ENCODE data around the gene EBF3.

EBF3 gene

GRCh38 chr10:129968020-129968852 lies 4.2 kb upstream of the EBF3 start:
- Histone ChIP-seq H3K4me3 (ENCODE audit: low read depth in 1 of 2, low read length in 2 of 2) (no peak overlapping the region), H3K9ac (ENCODE audit: low read depth, low read length) (no peak overlapping the region), H3K4me1 (ENCODE audit: insufficient read depth, low read length) (no peaks in the 10 kb centered on the region), H3K36me3 (ENCODE audit: insufficient read depth, low read length) (no peaks in the 10 kb centered on the region), H2AFZ (ENCODE audit: low read depth, low read length) (no peak overlapping the region), H4K20me1 (ENCODE audit: insufficient read depth, low read length) (no peaks in the 10 kb centered on the region), H3K4me2 (ENCODE audit: insufficient read depth, low read length) (no peak overlapping the region), H3K79me2 (ENCODE audit: insufficient read depth, low read length) (no peaks in the 10 kb centered on the region), H3K27ac (ENCODE audit: low read length) (no peak overlapping the region), H3K9me3 (ENCODE audit: insufficient read depth, low read length, severe bottlenecking) (peaks cover 9% of the 10 kb centered on the region), H3K27me3 (ENCODE audit: insufficient read depth, low read length, poor library complexity) (no peaks in the 10 kb centered on the region)
- ATAC-seq (ENCODE audit: insufficient read depth, low read depth) (no peak), DNase-seq (no peak)
- no peak for TF ChIP-seq EZH2 (IDR thresholded peaks at IDR 0.05; ENCODE audit: borderline replicate concordance, low read depth, low read length, severe bottlenecking)
- TF ChIP-seq, protein P1, sequence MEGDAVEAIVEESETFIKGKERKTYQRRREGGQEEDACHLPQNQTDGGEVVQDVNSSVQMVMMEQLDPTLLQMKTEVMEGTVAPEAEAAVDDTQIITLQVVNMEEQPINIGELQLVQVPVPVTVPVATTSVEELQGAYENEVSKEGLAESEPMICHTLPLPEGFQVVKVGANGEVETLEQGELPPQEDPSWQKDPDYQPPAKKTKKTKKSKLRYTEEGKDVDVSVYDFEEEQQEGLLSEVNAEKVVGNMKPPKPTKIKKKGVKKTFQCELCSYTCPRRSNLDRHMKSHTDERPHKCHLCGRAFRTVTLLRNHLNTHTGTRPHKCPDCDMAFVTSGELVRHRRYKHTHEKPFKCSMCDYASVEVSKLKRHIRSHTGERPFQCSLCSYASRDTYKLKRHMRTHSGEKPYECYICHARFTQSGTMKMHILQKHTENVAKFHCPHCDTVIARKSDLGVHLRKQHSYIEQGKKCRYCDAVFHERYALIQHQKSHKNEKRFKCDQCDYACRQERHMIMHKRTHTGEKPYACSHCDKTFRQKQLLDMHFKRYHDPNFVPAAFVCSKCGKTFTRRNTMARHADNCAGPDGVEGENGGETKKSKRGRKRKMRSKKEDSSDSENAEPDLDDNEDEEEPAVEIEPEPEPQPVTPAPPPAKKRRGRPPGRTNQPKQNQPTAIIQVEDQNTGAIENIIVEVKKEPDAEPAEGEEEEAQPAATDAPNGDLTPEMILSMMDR (IDR thresholded peaks at IDR 0.05; ENCODE audit: borderline replicate concordance, extremely low read depth, low read length, poor library complexity, severe bottlenecking), result no peak

- Histone ChIP-seq H3K36me3 (ENCODE audit: insufficient read depth, low read length) (no peaks in the 10 kb centered on the region), H3K79me2 (ENCODE audit: insufficient read depth, low read length) (no peaks in the 10 kb centered on the region), H3K4me2 (ENCODE audit: insufficient read depth, low read length) (no peak overlapping the region), H4K20me1 (ENCODE audit: insufficient read depth, low read length) (no peaks in the 10 kb centered on the region), H2AFZ (ENCODE audit: low read depth, low read length) (no peak overlapping the region), H3K9ac (ENCODE audit: low read depth, low read length) (no peak overlapping the region), H3K27me3 (ENCODE audit: insufficient read depth, low read length, poor library complexity) (no peaks in the 10 kb centered on the region), H3K4me3 (ENCODE audit: low read depth in 1 of 2, low read length in 2 of 2) (no peak overlapping the region), H3K27ac (ENCODE audit: low read length) (no peak overlapping the region), H3K9me3 (ENCODE audit: insufficient read depth, low read length, severe bottlenecking) (peaks cover 9% of the 10 kb centered on the region), H3K4me1 (ENCODE audit: insufficient read depth, low read length) (peaks cover 3% of the 10 kb centered on the region; the same call in 1 of the 2 replicates)
- ATAC-seq (ENCODE audit: insufficient read depth, low read depth) (no peak), DNase-seq (no peak)
- TF ChIP-seq EZH2 (IDR thresholded peaks at IDR 0.05; ENCODE audit: borderline replicate concordance, low read depth, low read length, severe bottlenecking), result no peak
- TF ChIP-seq, protein P1 (IDR thresholded peaks at IDR 0.05; ENCODE audit: borderline replicate concordance, extremely low read depth, low read length, poor library complexity, severe bottlenecking), result no peak
These were observed 3.5 kb upstream of the EBF3 start for GRCh38 chr10:129967579-129968019.

GRCh38 chr10:129966889-129967578 lies 3.0 kb upstream of the EBF3 start:
- Histone ChIP-seq H3K27me3 (ENCODE audit: insufficient read depth, low read length, poor library complexity) (no peaks in the 10 kb centered on the region), H2AFZ (ENCODE audit: low read depth, low read length) (no peak overlapping the region), H3K4me2 (ENCODE audit: insufficient read depth, low read length) (no peak overlapping the region), H3K9ac (ENCODE audit: low read depth, low read length) (no peak overlapping the region), H3K27ac (ENCODE audit: low read length) (no peak overlapping the region), H4K20me1 (ENCODE audit: insufficient read depth, low read length) (no peaks in the 10 kb centered on the region), H3K36me3 (ENCODE audit: insufficient read depth, low read length) (no peaks in the 10 kb centered on the region), H3K79me2 (ENCODE audit: insufficient read depth, low read length) (no peaks in the 10 kb centered on the region), H3K4me1 (ENCODE audit: insufficient read depth, low read length) (peaks cover 8% of the 10 kb centered on the region), H3K9me3 (ENCODE audit: insufficient read depth, low read length, severe bottlenecking) (peaks cover 6% of the 10 kb centered on the region), H3K4me3 (ENCODE audit: low read depth in 1 of 2, low read length in 2 of 2) (no peak overlapping the region)
- no peak for TF ChIP-seq EZH2 (IDR thresholded peaks at IDR 0.05; ENCODE audit: borderline replicate concordance, low read depth, low read length, severe bottlenecking)
- TF ChIP-seq, protein P1 (IDR thresholded peaks at IDR 0.05; ENCODE audit: borderline replicate concordance, extremely low read depth, low read length, poor library complexity, severe bottlenecking), result no peak
- no peak for ATAC-seq (ENCODE audit: insufficient read depth, low read depth)
- DNase-seq, result no peak
